HepG2 (cell line): ENCODE measurements around the gene SERPINA6. TPM values are rescaled to one million over a fixed set of nuclear protein-coding genes. Genes with fewer than 3 reads are reported as not detected.

Source experiments
- ATAC-seq: fragments of 200-7000 bp; cut with Tn5 transposase; 3 replicates; pipeline ENCODE4 v1.9.1; 2020; ENCODE audit warnings: mild to moderate bottlenecking, moderate library complexity
- BruUV-seq: library from RNA; stranded (reverse); fragments of 400-500 nt; replicated peaks from 2 replicates; lab custom pipeline; 2021; lab: Mats Ljungman, UMichigan
- CTCF ChIA-PET: fragments of 300-600 bp; formaldehyde crosslinking; extraction: SDS; loops from one replicate; lab custom pipeline; 2021; ENCODE audit warnings: low total read pairs, inconsistent platforms, low intra/inter-chr PET ratio; lab: Yijun Ruan, JAX
- POLR2A ChIA-PET: fragments of 350-600 bp; sonication (Branson Sonifier 250); formaldehyde crosslinking; loops from one replicate; lab custom pipeline; 2020; ENCODE audit warnings: antibody characterized with exemption, inconsistent platforms; lab: Yijun Ruan, JAX
- DNase-seq: peaks from one replicate; pipeline ENCODE4 v3.0.0-alpha.2; 2015; ENCODE audit warnings: low spot score
- FAIRE-seq: peaks from 3 replicates; lab custom pipeline; 2011; peaks lifted over from hg19 to GRCh38; lab: Jason Lieb, UNC
- H2AFZ ChIP-seq: one replicate; pipeline ENCODE4 v1.6.1; 2011; ENCODE audit warnings: low read length, inconsistent platforms
- H3K27ac ChIP-seq: fragments of 300-600 bp; 3 replicates; pipeline ENCODE4 v1.8.0; 2011; ENCODE audit warnings: mixed run types, mild to moderate bottlenecking, mixed read lengths, low read length, inconsistent platforms; ENCODE audit not compliant: insufficient read depth; ENCODE audit errors: extremely low read length
- H3K27me3 ChIP-seq, 2 experiments: fragments of 200-600 bp in 1 of 2; 2 replicates in 1 of 2; 3 replicates in 1 of 2; pipeline versions ENCODE4 v1.6.0 to v1.8.0; 2011; ENCODE audit warnings: low read length in 2 of 2, mild to moderate bottlenecking in 2 of 2, moderate library complexity in 2 of 2, inconsistent platforms in 1 of 2; ENCODE audit not compliant: insufficient read depth in 2 of 2, control insufficient read depth in 1 of 2
- H3K36me3 ChIP-seq, 2 experiments: fragments of 200-600 bp in 1 of 2; replicated peaks in 1 of 2; 2 replicates in 1 of 2; 3 replicates in 1 of 2; pipeline versions ENCODE4 v1.5.1 to v1.8.0; 2011; ENCODE audit warnings: low read length in 2 of 2, inconsistent platforms in 1 of 2; ENCODE audit not compliant: insufficient read depth in 2 of 2, control insufficient read depth in 1 of 2
- H3K4me1 ChIP-seq: 2 replicates; pipeline ENCODE4 v1.5.1; 2012; ENCODE audit warnings: low read length, inconsistent platforms; ENCODE audit not compliant: insufficient read depth
- H3K4me2 ChIP-seq: 2 replicates; pipeline ENCODE4 v1.6.0; 2011; ENCODE audit warnings: low read depth, low read length, inconsistent platforms
- H3K4me3 ChIP-seq, 3 experiments: fragments of 200-600 bp in 1 of 3; sonication (generic), shearing (Covaris generic) in 1 of 3; replicated peaks in 1 of 3; 2 replicates each; pipeline ENCODE4 v1.5.1; 2011 to 2016; ENCODE audit warnings: low read length in 3 of 3, inconsistent platforms in 2 of 3, low read depth in 2 of 3, mild to moderate bottlenecking in 2 of 3, control low read depth in 1 of 3, mixed read lengths in 1 of 3; ENCODE audit not compliant: insufficient read depth in 1 of 3
- H3K79me2 ChIP-seq: one replicate; pipeline ENCODE4 v1.6.1; 2011; ENCODE audit warnings: low read length, inconsistent platforms; ENCODE audit not compliant: insufficient read depth
- H3K9ac ChIP-seq: 2 replicates; pipeline ENCODE4 v1.6.0; 2011; ENCODE audit warnings: mild to moderate bottlenecking, low read depth, low read length, inconsistent platforms; ENCODE audit not compliant: insufficient read depth
- H3K9me3 ChIP-seq: 2 replicates; pipeline ENCODE4 v1.5.1; 2012; ENCODE audit warnings: mild to moderate bottlenecking, low read length
- H4K20me1 ChIP-seq: 2 replicates; pipeline ENCODE4 v1.6.0; 2011; ENCODE audit warnings: inconsistent platforms, mild to moderate bottlenecking, low read length, moderate library complexity; ENCODE audit not compliant: insufficient read depth
- FLYWCH1 ChIP-seq: sonication (generic); formaldehyde crosslinking; IDR thresholded peaks from 2 replicates; pipeline ENCODE4 v1.8.1; 2023; ENCODE audit warnings: mild to moderate bottlenecking, missing genetic modification reagents
- MTF1 ChIP-seq: sonication (generic); formaldehyde crosslinking; IDR thresholded peaks from 2 replicates; pipeline ENCODE4 v1.5.0; 2020; ENCODE audit warnings: missing genetic modification reagents
- NONO ChIP-seq, 2 experiments: fragments of 450-650 bp in 1 of 2; sonication (generic) in 1 of 2; formaldehyde crosslinking in 1 of 2; IDR thresholded peaks in 1 of 2; conservative IDR thresholded peaks in 1 of 2; 2 replicates each; pipeline versions ENCODE4 v1.6.1 to v1.8.0; 2017 to 2022; ENCODE audit warnings: mild to moderate bottlenecking in 1 of 2, missing genetic modification reagents in 1 of 2, moderate library complexity in 1 of 2
- PAXIP1 ChIP-seq: sonication (generic); formaldehyde crosslinking; conservative IDR thresholded peaks from 2 replicates; pipeline ENCODE4 v1.4.0; 2020; ENCODE audit warnings: mild to moderate bottlenecking, missing genetic modification reagents, moderate library complexity
- SNAPC4 ChIP-seq: sonication (generic); formaldehyde crosslinking; IDR thresholded peaks from 2 replicates; pipeline ENCODE4 v1.4.0; 2020; ENCODE audit warnings: mild to moderate bottlenecking, missing genetic modification reagents
- SRY ChIP-seq: sonication (generic); formaldehyde crosslinking; IDR thresholded peaks from 2 replicates; pipeline ENCODE4 v1.8.0; 2022; ENCODE audit warnings: mild to moderate bottlenecking, missing genetic modification reagents
- ZC3H13 ChIP-seq: sonication (generic); formaldehyde crosslinking; IDR thresholded peaks from 2 replicates; pipeline ENCODE4 v1.8.1; 2023; ENCODE audit warnings: mild to moderate bottlenecking, missing genetic modification reagents, moderate library complexity
- ZFP1 ChIP-seq: IDR thresholded peaks from 2 replicates; pipeline ENCODE4 v1.6.1; 2016
- ZGPAT ChIP-seq: IDR thresholded peaks from 2 replicates; pipeline ENCODE4 v1.6.1; 2016; ENCODE audit warnings: mild to moderate bottlenecking
- ZNF10 ChIP-seq: sonication (generic); formaldehyde crosslinking; IDR thresholded peaks from 2 replicates; pipeline ENCODE4 v1.4.0; 2020; ENCODE audit warnings: mild to moderate bottlenecking, low read depth, missing genetic modification reagents, borderline replicate concordance
- ZNF362 ChIP-seq: sonication (generic); formaldehyde crosslinking; IDR thresholded peaks from 2 replicates; pipeline ENCODE4 v1.4.0; 2020; ENCODE audit warnings: missing genetic modification reagents, mild to moderate bottlenecking, borderline replicate concordance
- ZNF784 ChIP-seq: sonication (generic); formaldehyde crosslinking; IDR thresholded peaks from 2 replicates; pipeline ENCODE4 v1.5.1; 2020; ENCODE audit warnings: missing genetic modification reagents, mild to moderate bottlenecking, borderline replicate concordance
- WGBS: methylation state at CpG from one replicate; pipeline ENCODE4 v1.1.6; 2017; ENCODE audit warnings: low lambda C conversion rate; 5-methylcytosine and 5-hydroxymethylcytosine counted together
- in situ Hi-C: cut with HindIII; loops from 2 replicates; pipeline ENCODE4 v1.10.0; 2017; ENCODE audit warnings: low pct_unique_long_range_greater_than_20kb; ENCODE audit not compliant: extremely low pct_ligation_motif_present
- intact Hi-C: fragments of 100-400 bp; cut with micrococcal nuclease; formaldehyde crosslinking; loops from one replicate; pipeline ENCODE4 v1.10.0; 2022; ENCODE audit not compliant: unreplicated experiment
- polyA plus RNA-seq, 8 experiments: library from polyadenylated mRNA; depleted of rRNA in 3 of 8; stranded (reverse) in 7 of 8; unstranded in 1 of 8; fragments of >200 nt; fragmentation: Illumina TruSeq in 4 of 8; extraction: Trizol in 4 of 8; gene quantifications; 2 replicates each; pipeline versions ENCODE4 v1.2.1 to v1.2.3, GENCODE V29; 2011 to 2016; ENCODE audit warnings: low read depth in 4 of 8, missing spikeins in 1 of 8, mixed read lengths in 1 of 8; ENCODE audit not compliant: insufficient read depth in 1 of 8
- total RNA-seq, 5 experiments: library from RNA; depleted of rRNA; stranded (reverse); fragments of >200 nt; fragmentation: Illumina TruSeq; extraction: Trizol; gene quantifications; 2 replicates each; pipeline ENCODE4 v1.2.3, GENCODE V29; 2016; ENCODE audit warnings: low read depth in 1 of 5

Gene SERPINA6
- total and polyA plus RNA-seq, 2 of the 13 experiments (the other 11 are each of a cell fraction or from before 2014, with no cell fraction given): 260 to 333 TPM

GRCh38 chr14:94269156-94269555, 54.0 kb downstream of the SERPINA6 start:
- no peaks in the 10 kb centered on the region for H4K20me1 ChIP-seq
- BruUV-seq: no TSS peak
- H3K79me2 ChIP-seq: no peaks in the 10 kb centered on the region
- peaks cover 9% of the 10 kb centered on the region; the same call in 1 of the 2 replicates for H3K4me1 ChIP-seq
- ChIA-PET POLR2A (no interaction called here), CTCF (no interaction called here)
- no peak overlapping the region for H3K4me2 ChIP-seq
- FAIRE-seq (no peak), ATAC-seq (no peak), DNase-seq (no peak)
- intact Hi-C loops (no loop called here), in situ Hi-C loops (no loop called here)
- H3K36me3 ChIP-seq: 0 out of 5 replicates have a peak, but pooled peaks cover 0 to 4% of the 10 kb centered on the region in 2 experiments
- no peaks in the 10 kb centered on the region for H3K9me3 ChIP-seq
- no peak overlapping the region for H3K27ac ChIP-seq
- WGBS: 85% methylated on average over 10 of the region's 10 CpGs
- no peak overlapping the region for H3K9ac ChIP-seq
- H3K27me3 ChIP-seq: no peaks in the 10 kb centered on the region; a peak in 1 of 5 replicates
- no peak overlapping the region for H3K4me3 ChIP-seq
- no peak overlapping the region for H2AFZ ChIP-seq
- TF ChIP-seq ZNF784 (CRISPR knock-in tag) (no peak), ZNF362 (no peak), NONO (IDR thresholded peaks at IDR 0.05) (no peak), NONO (CRISPR knock-in tag; conservative IDR thresholded peaks at IDR 0.05) (no peak), ZFP1 (no peak), ZNF10 (CRISPR knock-in tag) (no peak), MTF1 (no peak), ZC3H13 (no peak), SNAPC4 (CRISPR knock-in tag) (no peak), ZGPAT (no peak), SRY (CRISPR knock-in tag) (no peak), FLYWCH1 (no peak), PAXIP1 (CRISPR knock-in tag) (no peak)
